PC-9 (cell line): ENCODE data around the gene DSCAML1.
"Not testable (repeated sequence)": the region's sequence is repeated elsewhere in the genome, so short reads cannot be mapped to it uniquely, and the experiment has no call there.

Source experiments
- CTCF ChIP-seq: fragments of 200-600 bp; sonication (generic); conservative IDR thresholded peaks from 2 replicates; pipeline ENCODE4 v1.6.1; 2017; ENCODE audit warnings: mixed run types, antibody characterized with exemption, mild to moderate bottlenecking, moderate library complexity
- EZH2 ChIP-seq: fragments of 200-600 bp; sonication (generic); IDR thresholded peaks from 2 replicates; pipeline ENCODE4 v1.8.0; 2017; ENCODE audit warnings: antibody characterized with exemption, low read depth

GRCh38 chr11:117399100-117399840 is 397.7 kb downstream of the DSCAML1 start:
- TF ChIP-seq CTCF, EZH2: not testable (repeated sequence)
